ENCODE results near the gene MYH14. TPM values are rescaled to one million over a fixed set of nuclear protein-coding genes. Genes with fewer than 3 reads are reported as not detected.
"Not testable (repeated sequence)": the region's sequence is repeated elsewhere in the genome, so short reads cannot be mapped to it uniquely, and the experiment has no call there.

MYH14 gene
- total and polyA plus RNA-seq, 5 donors, result 69.9 to 92.9 (median 73.6) TPM

GRCh38 chr19:50328873-50329145 lies 125.4 kb downstream of the MYH14 start:
- Histone ChIP-seq H3K4me3 (ENCODE audit: low read length) (peak overlapping the region; percentile 61), H3K27me3 (ENCODE audit: control insufficient read depth, insufficient read depth) (no peaks in the 10 kb centered on the region), H3K4me1 (ENCODE audit: control insufficient read depth, insufficient read depth, low read length) (peaks cover 3% of the 10 kb centered on the region), H3K27ac (ENCODE audit: low read length) (no peak overlapping the region), H3K9me3 (ENCODE audit: control insufficient read depth, low read length) (no peaks in the 10 kb centered on the region)
- under 1% methylated on average over 40 of the region's 40 CpGs for WGBS
- DNase-seq (no peak), ATAC-seq (no peak)
- intact Hi-C loops (cut with DNase I), result no loop called here

GRCh38 chr19:50329146-50329925 lies 125.9 kb downstream of the MYH14 start, which contains the start of gene KCNC3:
KCNC3 (minus strand) TSS chr19:50329377; CDS start chr19:50329082, 295 bp downstream.
- ATAC-seq (peak; percentile 88 to 90), DNase-seq (peak; percentile 99 to 100 (median 100))
- peaks cover 3% of the 10 kb centered on the region for H3K4me1 ChIP-seq (ENCODE audit: control insufficient read depth, insufficient read depth, low read length)
- intact Hi-C loops (cut with DNase I), result no loop called here
- peak within 1 kb of the TSS; percentile 53 for H3K27ac ChIP-seq (ENCODE audit: low read length)
- WGBS, result 1% methylated on average over 43 of the region's 43 CpGs
- no peaks in the 10 kb centered on the region for H3K9me3 ChIP-seq (ENCODE audit: control insufficient read depth, low read length)
- no peaks in the 10 kb centered on the region for H3K27me3 ChIP-seq (ENCODE audit: control insufficient read depth, insufficient read depth)
- H3K4me3 ChIP-seq (ENCODE audit: low read length), result peak within 1 kb of the TSS; percentile 61

- 13% methylated on average over 18 of the region's 18 CpGs for whole genome bisulfite sequencing
- intact Hi-C loops (cut with DNase I); H3K27me3 ChIP-seq (ENCODE audit: control insufficient read depth, insufficient read depth); ATAC-seq; H3K4me1 ChIP-seq (ENCODE audit: control insufficient read depth, insufficient read depth, low read length); H3K9me3 ChIP-seq (ENCODE audit: control insufficient read depth, low read length): not testable (repeated sequence)
- DNase-seq, result peak in 1 of 3 donors; percentile 60
- H3K27ac ChIP-seq (ENCODE audit: low read length), result peak overlapping the region; percentile 53
- H3K4me3 ChIP-seq (ENCODE audit: low read length), result peak overlapping the region; percentile 41
Observed at GRCh38 chr19:50329926-50330294, 126.5 kb downstream of the MYH14 start.

- peak overlapping the region; percentile 48 for H3K27ac ChIP-seq (ENCODE audit: low read length)
- intact Hi-C loops (cut with DNase I), result no loop called here
- peaks cover 3% of the 10 kb centered on the region for H3K4me1 ChIP-seq (ENCODE audit: control insufficient read depth, insufficient read depth, low read length)
- H3K9me3 ChIP-seq (ENCODE audit: control insufficient read depth, low read length), result no peaks in the 10 kb centered on the region
- 2% methylated on average over 48 of the region's 48 CpGs for WGBS
- H3K4me3 ChIP-seq (ENCODE audit: low read length), result peak overlapping the region; percentile 41
- DNase-seq (peak; percentile 86 to 95 (median 93)), ATAC-seq (peak; percentile 60 to 63)
- H3K27me3 ChIP-seq (ENCODE audit: control insufficient read depth, insufficient read depth), result no peaks in the 10 kb centered on the region
Observed at GRCh38 chr19:50330365-50331078, 127.1 kb downstream of the MYH14 start.

GRCh38 chr19:50331221-50331993 lies 128.0 kb downstream of the MYH14 start:
- Histone ChIP-seq H3K9me3 (ENCODE audit: control insufficient read depth, low read length) (no peaks in the 10 kb centered on the region), H3K27ac (ENCODE audit: low read length) (no peak overlapping the region), H3K4me3 (ENCODE audit: low read length) (peak overlapping the region; percentile 41), H3K27me3 (ENCODE audit: control insufficient read depth, insufficient read depth) (no peaks in the 10 kb centered on the region), H3K4me1 (ENCODE audit: control insufficient read depth, insufficient read depth, low read length) (peaks cover 1% of the 10 kb centered on the region)
- 19% methylated on average over 10 of the region's 10 CpGs for WGBS
- ATAC-seq (no peak), DNase-seq (no peak)
- intact Hi-C loops (cut with DNase I), result no loop called here

GRCh38 chr19:50331994-50332243 lies 128.5 kb downstream of the MYH14 start:
- Histone ChIP-seq H3K27ac (ENCODE audit: low read length) (no peak overlapping the region), H3K4me1 (ENCODE audit: control insufficient read depth, insufficient read depth, low read length) (peaks cover 1% of the 10 kb centered on the region), H3K9me3 (ENCODE audit: control insufficient read depth, low read length) (no peaks in the 10 kb centered on the region), H3K27me3 (ENCODE audit: control insufficient read depth, insufficient read depth) (no peaks in the 10 kb centered on the region), H3K4me3 (ENCODE audit: low read length) (no peak overlapping the region)
- ATAC-seq (no peak), DNase-seq (no peak)
- WGBS, result 30% methylated on average over 2 of the region's 2 CpGs
- intact Hi-C loops (cut with DNase I), result no loop called here

GRCh38 chr19:50332244-50333038 lies 129.0 kb downstream of the MYH14 start:
- H3K4me1 ChIP-seq (ENCODE audit: control insufficient read depth, insufficient read depth, low read length), result peaks cover 1% of the 10 kb centered on the region
- DNase-seq (no peak), ATAC-seq (no peak)
- H3K27me3 ChIP-seq (ENCODE audit: control insufficient read depth, insufficient read depth), result no peaks in the 10 kb centered on the region
- H3K4me3 ChIP-seq (ENCODE audit: low read length), result no peak overlapping the region
- H3K9me3 ChIP-seq (ENCODE audit: control insufficient read depth, low read length), result no peaks in the 10 kb centered on the region
- intact Hi-C loops (cut with DNase I), result no loop called here
- no peak overlapping the region for H3K27ac ChIP-seq (ENCODE audit: low read length)
- 16% methylated on average over 20 of the region's 20 CpGs for WGBS

GRCh38 chr19:50333235-50333736 lies 129.9 kb downstream of the MYH14 start:
- Histone ChIP-seq H3K27ac (ENCODE audit: low read length) (no peak overlapping the region), H3K9me3 (ENCODE audit: control insufficient read depth, low read length) (no peaks in the 10 kb centered on the region), H3K4me3 (ENCODE audit: low read length) (peak overlapping the region; percentile 26), H3K4me1 (ENCODE audit: control insufficient read depth, insufficient read depth, low read length) (peaks cover 1% of the 10 kb centered on the region), H3K27me3 (ENCODE audit: control insufficient read depth, insufficient read depth) (no peaks in the 10 kb centered on the region)
- ATAC-seq, result peak; percentile 69 to 74
- WGBS, result 1% methylated on average over 34 of the region's 34 CpGs
- DNase-seq, result peak; percentile 92 to 96 (median 96)
- intact Hi-C loops (cut with DNase I), result no loop called here

GRCh38 chr19:50333737-50334617 lies 130.6 kb downstream of the MYH14 start:
- no peaks in the 10 kb centered on the region for H3K27me3 ChIP-seq (ENCODE audit: control insufficient read depth, insufficient read depth)
- H3K27ac ChIP-seq (ENCODE audit: low read length), result peak overlapping the region; percentile 48
- peak; percentile 72 to 93 (median 91) for DNase-seq
- no peaks in the 10 kb centered on the region for H3K9me3 ChIP-seq (ENCODE audit: control insufficient read depth, low read length)
- H3K4me3 ChIP-seq (ENCODE audit: low read length), result peak overlapping the region; percentile 22
- 11% methylated on average over 54 of the region's 54 CpGs for WGBS
- intact Hi-C loops (cut with DNase I), result no loop called here
- peaks cover 1% of the 10 kb centered on the region for H3K4me1 ChIP-seq (ENCODE audit: control insufficient read depth, insufficient read depth, low read length)
- peak; percentile 28 to 36 for ATAC-seq

All from right cardiac atrium (tissue), 5 donors.